ENCODE measurements around the gene PLCL1.
"Not testable (repeated sequence)": the region's sequence is repeated elsewhere in the genome, so short reads cannot be mapped to it uniquely, and the experiment has no call there.

Gene PLCL1

GRCh38 chr2:198137733-198138132, 333.3 kb downstream of the PLCL1 start:
- DNase-seq: no peak

- DNase-seq: no peak
Measured at GRCh38 chr2:198141726-198142125, 337.3 kb downstream of the PLCL1 start.

GRCh38 chr2:198143156-198143555, 338.8 kb downstream of the PLCL1 start:
- DNase-seq: no peak

GRCh38 chr2:198143793-198144192, 339.4 kb downstream of the PLCL1 start:
- no peak for DNase-seq

- no peak for DNase-seq
Measured at GRCh38 chr2:198144660-198145059, 340.3 kb downstream of the PLCL1 start.

- DNase-seq: no peak
Measured at GRCh38 chr2:198146346-198146940, 342.1 kb downstream of the PLCL1 start.

GRCh38 chr2:198157314-198157713, 352.9 kb downstream of the PLCL1 start:
- no peak for DNase-seq

GRCh38 chr2:198161151-198161550, 356.8 kb downstream of the PLCL1 start:
- DNase-seq: no peak

GRCh38 chr2:198162276-198162675, 357.9 kb downstream of the PLCL1 start:
- DNase-seq: no peak

GRCh38 chr2:198164843-198165242, 360.4 kb downstream of the PLCL1 start:
- no peak for DNase-seq

GRCh38 chr2:198165289-198165688, 360.9 kb downstream of the PLCL1 start:
- DNase-seq: no peak

GRCh38 chr2:198167346-198167745, 363.0 kb downstream of the PLCL1 start:
- DNase-seq: no peak

- DNase-seq: no peak
Measured at GRCh38 chr2:198168651-198169050, 364.3 kb downstream of the PLCL1 start.

- no peak for DNase-seq
Measured at GRCh38 chr2:198173242-198173641, 368.8 kb downstream of the PLCL1 start.

- no peak for DNase-seq
Measured at GRCh38 chr2:198173864-198174263, 369.5 kb downstream of the PLCL1 start.

GRCh38 chr2:198175271-198175670, 370.9 kb downstream of the PLCL1 start:
- no peak for DNase-seq

- no peak for DNase-seq
Measured at GRCh38 chr2:198177040-198177439, 372.6 kb downstream of the PLCL1 start.

- no peak for DNase-seq
Measured at GRCh38 chr2:198178766-198179165, 374.4 kb downstream of the PLCL1 start.

- DNase-seq: no peak
Measured at GRCh38 chr2:198186257-198186656, 381.9 kb downstream of the PLCL1 start.

- no peak for DNase-seq
Measured at GRCh38 chr2:198187841-198188240, 383.4 kb downstream of the PLCL1 start.

- no peak for DNase-seq
Measured at GRCh38 chr2:198188982-198189381, 384.6 kb downstream of the PLCL1 start.

- no peak for DNase-seq
Measured at GRCh38 chr2:198191651-198192050, 387.3 kb downstream of the PLCL1 start.

- not testable (repeated sequence) for DNase-seq
Measured at GRCh38 chr2:198196556-198196955, 392.2 kb downstream of the PLCL1 start.
